Calu3 (cell line): ENCODE measurements around the gene USP7. TPM values are rescaled to one million over a fixed set of nuclear protein-coding genes. Genes with fewer than 3 reads are reported as not detected.

Experiments
- BruUV-seq: library from RNA; stranded (reverse); fragments of 400-500 nt; replicated peaks from 2 replicates; lab custom pipeline; 2021; lab: Mats Ljungman, UMichigan
- CTCF ChIA-PET: fragments of 300-600 bp; sonication (Branson Sonifier 250); formaldehyde crosslinking; loops from one replicate; lab custom pipeline; 2022; ENCODE audit warnings: antibody characterized with exemption; lab: Charles Lee
- DNase-seq: peaks from one replicate; pipeline ENCODE4 v3.0.0; 2022
- H3K27ac Mint-ChIP-seq: one replicate; pipeline ENCODE4 v1.8.0; 2022; ENCODE audit warnings: mixed read lengths; ENCODE audit not compliant: unreplicated experiment
- H3K27me3 Mint-ChIP-seq: one replicate; pipeline ENCODE4 v1.8.0; 2022; ENCODE audit warnings: mixed read lengths; ENCODE audit not compliant: unreplicated experiment
- H3K36me3 Mint-ChIP-seq: one replicate; pipeline ENCODE4 v1.8.0; 2022; ENCODE audit warnings: mild to moderate bottlenecking, moderate library complexity, mixed read lengths; ENCODE audit not compliant: insufficient read depth, unreplicated experiment
- H3K4me1 Mint-ChIP-seq: one replicate; pipeline ENCODE4 v1.8.0; 2022; ENCODE audit warnings: mild to moderate bottlenecking, low read depth, mixed read lengths; ENCODE audit not compliant: unreplicated experiment
- H3K4me3 Mint-ChIP-seq: one replicate; pipeline ENCODE4 v1.8.0; 2022; ENCODE audit warnings: mild to moderate bottlenecking, low read depth, moderate library complexity, mixed read lengths; ENCODE audit not compliant: unreplicated experiment
- H3K9me3 Mint-ChIP-seq: one replicate; pipeline ENCODE4 v1.8.0; 2022; ENCODE audit warnings: low read depth, mixed read lengths; ENCODE audit not compliant: unreplicated experiment
- CTCF ChIP-seq: fragments of 200-600 bp; IDR thresholded peaks from one replicate; pipeline ENCODE4 v1.8.0; 2022; ENCODE audit warnings: antibody characterized with exemption; ENCODE audit not compliant: unreplicated experiment
- intact Hi-C: fragments of 100-400 bp; cut with micrococcal nuclease; formaldehyde crosslinking; loops from one replicate; pipeline ENCODE4 v1.10.0; 2022; ENCODE audit not compliant: unreplicated experiment
- total RNA-seq: library from RNA; stranded (reverse); gene quantifications from 2 replicates; pipeline ENCODE4 v1.2.3, GENCODE V29; 2022

The USP7 gene
- total RNA-seq, 1 experiment from 2014 or later = 165 TPM

DNA sequence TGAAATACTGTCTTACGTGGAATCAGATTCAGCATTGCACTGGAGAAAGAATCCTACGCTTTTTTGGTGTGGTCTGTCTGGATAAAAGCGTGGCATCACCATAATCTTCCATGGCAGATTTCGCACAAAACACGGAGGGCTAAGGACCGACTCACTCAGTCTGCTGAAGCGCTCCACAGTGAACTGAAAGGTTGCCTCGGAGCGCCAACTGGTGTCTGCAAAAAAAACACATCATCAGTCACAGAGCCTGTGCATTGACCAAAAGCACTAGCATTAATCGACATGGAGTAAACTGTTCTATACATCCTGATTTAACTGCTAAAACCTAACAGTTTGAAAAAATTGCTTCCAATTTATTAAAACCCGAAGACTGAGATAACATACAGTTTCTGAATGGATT is 40.5 kb downstream of the USP7 start:
- Mint-ChIP-seq H3K36me3 (peaks cover 46% of the 10 kb centered on the region), H3K27me3 (no peaks in the 10 kb centered on the region), H3K4me1 (no peaks in the 10 kb centered on the region), H3K9me3 (no peaks in the 10 kb centered on the region), H3K27ac (no peak overlapping the region), H3K4me3 (no peak overlapping the region)
- no peak for DNase-seq
- CTCF ChIA-PET = no interaction called here
- intact Hi-C loops = no loop called here
- no TSS peak for BruUV-seq
- no peak for TF ChIP-seq CTCF

DNA sequence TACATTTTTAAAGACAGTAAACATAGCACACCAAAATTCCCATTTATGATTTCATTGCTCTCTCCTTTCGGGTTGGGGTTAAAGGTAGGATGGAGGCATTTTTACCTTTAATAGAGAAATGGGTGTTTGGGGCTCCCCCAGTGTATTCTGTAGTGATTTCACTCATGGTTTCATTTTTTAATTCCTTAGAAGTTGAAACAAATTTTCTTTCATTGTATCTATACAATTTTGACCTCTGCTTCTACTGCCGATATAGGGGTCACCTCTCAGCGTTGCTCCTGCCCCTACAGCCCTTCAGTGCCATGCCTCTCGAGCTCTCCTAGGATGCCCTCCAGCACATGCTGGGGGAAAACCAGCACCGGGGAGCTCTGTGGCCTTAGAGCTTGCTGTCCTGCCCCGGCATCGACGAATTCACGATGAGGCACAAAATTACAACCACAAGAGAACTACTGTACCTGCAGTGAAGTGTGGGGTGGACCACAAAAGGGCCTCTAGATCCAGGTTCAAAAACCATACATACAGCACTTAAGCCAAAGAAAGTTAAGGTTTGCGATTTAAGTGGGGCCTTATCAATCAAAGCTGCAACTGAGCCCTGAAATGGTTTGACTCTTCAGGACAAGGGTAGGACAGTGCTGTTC is 42.2 kb downstream of the USP7 start:
- peaks cover 56% of the 10 kb centered on the region for H3K36me3 Mint-ChIP-seq
- CTCF ChIA-PET = no interaction called here
- no peak overlapping the region for H3K27ac Mint-ChIP-seq
- no peak for TF ChIP-seq CTCF
- BruUV-seq = no TSS peak
- H3K27me3 Mint-ChIP-seq = no peaks in the 10 kb centered on the region
- H3K4me3 Mint-ChIP-seq = no peak overlapping the region
- intact Hi-C loops = no loop called here
- DNase-seq = no peak
- H3K4me1 Mint-ChIP-seq = peaks cover 5% of the 10 kb centered on the region
- H3K9me3 Mint-ChIP-seq = no peaks in the 10 kb centered on the region

DNA sequence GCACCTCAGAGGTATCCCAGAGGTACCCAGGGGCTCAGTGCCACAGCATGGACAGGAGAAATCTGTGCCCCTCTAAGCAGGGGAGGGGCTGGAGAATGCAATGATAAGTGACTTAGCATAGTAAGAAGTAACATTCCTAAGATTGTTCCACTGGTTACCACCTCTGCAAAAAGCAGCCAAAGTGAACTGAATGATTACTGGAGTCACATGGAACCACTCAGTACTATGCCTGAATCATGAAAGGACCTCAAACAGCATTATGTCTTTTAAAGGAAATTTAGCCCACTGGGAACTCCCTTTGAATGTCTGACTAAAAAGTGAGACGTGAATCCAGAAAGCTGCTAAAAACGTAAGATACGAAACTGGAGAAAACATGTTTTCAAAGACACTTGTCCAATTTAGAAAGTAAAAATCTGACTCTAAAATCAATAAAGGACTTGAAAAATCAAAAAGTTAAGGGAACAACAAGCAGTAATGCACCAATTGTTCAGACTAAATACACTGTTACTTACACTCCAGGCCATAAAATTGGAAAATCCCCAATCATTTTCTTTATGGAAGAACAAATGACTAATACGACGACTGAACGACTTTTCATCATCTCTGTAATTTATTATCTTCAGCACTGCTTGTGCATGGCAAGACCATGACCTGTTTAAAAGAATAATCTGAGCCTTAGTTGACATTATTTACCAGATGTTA is 42.9 kb downstream of the USP7 start:
- CTCF ChIA-PET = no interaction called here
- no peak overlapping the region for H3K4me3 Mint-ChIP-seq

DNA sequence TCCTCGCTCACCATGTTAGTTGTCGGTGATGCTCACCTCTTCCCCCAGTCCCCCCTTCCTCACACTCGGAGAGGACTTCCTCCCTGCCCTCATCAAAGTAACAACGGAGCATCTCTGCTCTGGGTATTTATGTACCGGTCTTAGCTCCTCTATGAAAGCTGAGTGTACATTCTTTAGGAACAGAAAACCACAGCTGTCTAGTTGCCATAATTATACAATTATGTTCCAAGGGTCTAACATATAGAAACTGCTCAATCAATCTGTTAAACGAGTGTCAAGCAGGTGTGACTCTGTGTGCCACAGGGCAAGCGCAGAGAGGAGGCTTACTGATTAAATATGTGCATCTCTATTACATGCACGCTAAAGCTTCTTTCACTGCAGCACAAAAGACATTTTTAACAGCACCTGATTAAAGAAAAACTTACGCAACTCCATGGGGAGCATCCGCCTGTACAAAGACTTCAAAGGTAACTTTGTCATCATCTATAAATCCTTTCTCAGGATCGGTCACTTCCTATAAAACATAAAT is 43.7 kb downstream of the USP7 start:
- no TSS peak for BruUV-seq
- intact Hi-C loops = loop anchor here (10.0 kb wide), 1 partner anchor 195 kb away; no protein-coding TSS in a partner anchor
- DNase-seq = no peak
- peaks cover 15% of the 10 kb centered on the region for H3K4me1 Mint-ChIP-seq
- TF ChIP-seq CTCF = no peak
- H3K9me3 Mint-ChIP-seq = no peaks in the 10 kb centered on the region
- no peaks in the 10 kb centered on the region for H3K27me3 Mint-ChIP-seq
- H3K36me3 Mint-ChIP-seq = peaks cover 53% of the 10 kb centered on the region
- no peak overlapping the region for H3K4me3 Mint-ChIP-seq
- CTCF ChIA-PET = no interaction called here
- H3K27ac Mint-ChIP-seq = no peak overlapping the region

More for the DNA sequence above, 42.9 kb downstream of the USP7 start:
- H3K36me3 Mint-ChIP-seq = peaks cover 54% of the 10 kb centered on the region
- BruUV-seq = no TSS peak
- H3K4me1 Mint-ChIP-seq = peaks cover 12% of the 10 kb centered on the region
- H3K27me3 Mint-ChIP-seq = no peaks in the 10 kb centered on the region
- TF ChIP-seq CTCF = no peak
- no peak for DNase-seq
- H3K9me3 Mint-ChIP-seq = no peaks in the 10 kb centered on the region
- H3K27ac Mint-ChIP-seq = no peak overlapping the region
- intact Hi-C loops = no loop called here
